ENCODE measurements around the gene SPATA19.

The SPATA19 gene

GRCh38 chr11:133816146-133816870, 29.0 kb downstream of the SPATA19 start:
- peaks cover 10% of the 10 kb centered on the region for H3K27me3 Mint-ChIP-seq
- no peak for ATAC-seq

GRCh38 chr11:133815636-133816035, 29.7 kb downstream of the SPATA19 start:
- H3K27ac Mint-ChIP-seq: no peak overlapping the region
- no peaks in the 10 kb centered on the region for H3K4me1 Mint-ChIP-seq
- H3K36me3 Mint-ChIP-seq (ENCODE audit: low read depth): no peaks in the 10 kb centered on the region
- H3K9me3 Mint-ChIP-seq: no peaks in the 10 kb centered on the region
- no peak overlapping the region for H3K4me3 Mint-ChIP-seq
- no peak for DNase-seq
- ATAC-seq: no peak
- H3K27me3 Mint-ChIP-seq: peaks cover 8% of the 10 kb centered on the region

More at GRCh38 chr11:133816146-133816870, 29.0 kb downstream of the SPATA19 start:
- H3K9me3 Mint-ChIP-seq: no peaks in the 10 kb centered on the region
- no peak overlapping the region for H3K4me3 Mint-ChIP-seq
- H3K27ac Mint-ChIP-seq: no peak overlapping the region
- DNase-seq: no peak
- H3K4me1 Mint-ChIP-seq: no peaks in the 10 kb centered on the region
- no peaks in the 10 kb centered on the region for H3K36me3 Mint-ChIP-seq (ENCODE audit: low read depth)

- ATAC-seq (no peak), DNase-seq (no peak)
- no peak overlapping the region for H3K4me3 Mint-ChIP-seq
- H3K9me3 Mint-ChIP-seq: no peaks in the 10 kb centered on the region
- no peak overlapping the region for H3K27ac Mint-ChIP-seq
- peaks cover 8% of the 10 kb centered on the region for H3K27me3 Mint-ChIP-seq
- H3K36me3 Mint-ChIP-seq (ENCODE audit: low read depth): no peaks in the 10 kb centered on the region
- no peaks in the 10 kb centered on the region for H3K4me1 Mint-ChIP-seq
Measured at GRCh38 chr11:133814588-133815100, 30.7 kb downstream of the SPATA19 start.

- H3K27me3 Mint-ChIP-seq: peaks cover 8% of the 10 kb centered on the region
- H3K36me3 Mint-ChIP-seq (ENCODE audit: low read depth): no peaks in the 10 kb centered on the region
- H3K4me1 Mint-ChIP-seq: no peaks in the 10 kb centered on the region
- H3K4me3 Mint-ChIP-seq: no peak overlapping the region
- DNase-seq (no peak), ATAC-seq (no peak)
- no peak overlapping the region for H3K27ac Mint-ChIP-seq
- H3K9me3 Mint-ChIP-seq: no peaks in the 10 kb centered on the region
Measured at GRCh38 chr11:133811850-133812685, 33.2 kb downstream of the SPATA19 start.

GRCh38 chr11:133810766-133811165, 34.5 kb downstream of the SPATA19 start:
- Mint-ChIP-seq H3K9me3 (no peaks in the 10 kb centered on the region), H3K27ac (no peak overlapping the region), H3K27me3 (peaks cover 11% of the 10 kb centered on the region), H3K4me3 (no peak overlapping the region), H3K4me1 (no peaks in the 10 kb centered on the region), H3K36me3 (ENCODE audit: low read depth) (no peaks in the 10 kb centered on the region)
- ATAC-seq: no peak
- DNase-seq: no peak

- peaks cover 11% of the 10 kb centered on the region for H3K27me3 Mint-ChIP-seq
- H3K9me3 Mint-ChIP-seq: no peaks in the 10 kb centered on the region
- H3K27ac Mint-ChIP-seq: no peak overlapping the region
- H3K36me3 Mint-ChIP-seq (ENCODE audit: low read depth): no peaks in the 10 kb centered on the region
- ATAC-seq (no peak), DNase-seq (no peak)
- no peak overlapping the region for H3K4me3 Mint-ChIP-seq
- no peaks in the 10 kb centered on the region for H3K4me1 Mint-ChIP-seq
Measured at GRCh38 chr11:133809569-133810491, 35.5 kb downstream of the SPATA19 start.

- Mint-ChIP-seq H3K27ac (no peak overlapping the region), H3K9me3 (no peaks in the 10 kb centered on the region), H3K4me3 (no peak overlapping the region), H3K36me3 (ENCODE audit: low read depth) (no peaks in the 10 kb centered on the region), H3K4me1 (no peaks in the 10 kb centered on the region), H3K27me3 (peaks cover 11% of the 10 kb centered on the region)
- DNase-seq (no peak), ATAC-seq (no peak)
Measured at GRCh38 chr11:133808393-133809140, 36.7 kb downstream of the SPATA19 start.

GRCh38 chr11:133803026-133803425, 42.3 kb downstream of the SPATA19 start:
- DNase-seq (no peak), ATAC-seq (no peak)
- Mint-ChIP-seq H3K4me3 (no peak overlapping the region), H3K27me3 (peaks cover 3% of the 10 kb centered on the region), H3K27ac (no peak overlapping the region), H3K36me3 (ENCODE audit: low read depth) (no peaks in the 10 kb centered on the region), H3K9me3 (no peaks in the 10 kb centered on the region), H3K4me1 (no peaks in the 10 kb centered on the region)

- H3K9me3 Mint-ChIP-seq: no peaks in the 10 kb centered on the region
- ATAC-seq (no peak), DNase-seq (no peak)
- no peaks in the 10 kb centered on the region for H3K36me3 Mint-ChIP-seq (ENCODE audit: low read depth)
- H3K27ac Mint-ChIP-seq: no peak overlapping the region
- H3K4me1 Mint-ChIP-seq: no peaks in the 10 kb centered on the region
- no peaks in the 10 kb centered on the region for H3K27me3 Mint-ChIP-seq
- no peak overlapping the region for H3K4me3 Mint-ChIP-seq
Measured at GRCh38 chr11:133801356-133801755, 44.0 kb downstream of the SPATA19 start.

GRCh38 chr11:133800666-133801065, 44.6 kb downstream of the SPATA19 start:
- H3K27me3 Mint-ChIP-seq: no peaks in the 10 kb centered on the region
- peaks cover 1% of the 10 kb centered on the region for H3K9me3 Mint-ChIP-seq
- ATAC-seq (no peak), DNase-seq (no peak)
- no peak overlapping the region for H3K27ac Mint-ChIP-seq
- no peak overlapping the region for H3K4me3 Mint-ChIP-seq
- no peaks in the 10 kb centered on the region for H3K4me1 Mint-ChIP-seq
- H3K36me3 Mint-ChIP-seq (ENCODE audit: low read depth): no peaks in the 10 kb centered on the region

- DNase-seq (no peak), ATAC-seq (no peak)
- H3K27ac Mint-ChIP-seq: no peak overlapping the region
- no peaks in the 10 kb centered on the region for H3K36me3 Mint-ChIP-seq (ENCODE audit: low read depth)
- H3K9me3 Mint-ChIP-seq: peaks cover 21% of the 10 kb centered on the region
- no peak overlapping the region for H3K4me3 Mint-ChIP-seq
- no peaks in the 10 kb centered on the region for H3K4me1 Mint-ChIP-seq
- H3K27me3 Mint-ChIP-seq: peaks cover 2% of the 10 kb centered on the region
Measured at GRCh38 chr11:133797554-133797953, 47.8 kb downstream of the SPATA19 start.

- H3K9me3 Mint-ChIP-seq: peaks cover 21% of the 10 kb centered on the region
- H3K4me1 Mint-ChIP-seq: no peaks in the 10 kb centered on the region
- H3K27me3 Mint-ChIP-seq: peaks cover 2% of the 10 kb centered on the region
- no peak overlapping the region for H3K4me3 Mint-ChIP-seq
- DNase-seq: no peak
- H3K36me3 Mint-ChIP-seq (ENCODE audit: low read depth): no peaks in the 10 kb centered on the region
- no peak overlapping the region for H3K27ac Mint-ChIP-seq
- ATAC-seq: no peak
Measured at GRCh38 chr11:133796043-133796795, 49.1 kb downstream of the SPATA19 start.

- ATAC-seq: no peak
- Mint-ChIP-seq H3K36me3 (ENCODE audit: low read depth) (no peaks in the 10 kb centered on the region), H3K9me3 (peaks cover 21% of the 10 kb centered on the region), H3K4me1 (no peaks in the 10 kb centered on the region), H3K27ac (no peak overlapping the region), H3K4me3 (no peak overlapping the region), H3K27me3 (peaks cover 5% of the 10 kb centered on the region)
- DNase-seq: no peak
Measured at GRCh38 chr11:133795088-133795487, 50.2 kb downstream of the SPATA19 start.
